GM11168 (cell line): ENCODE results near the gene ZNF302.
"Not testable (repeated sequence)": the region's sequence is repeated elsewhere in the genome, so short reads cannot be mapped to it uniquely, and the experiment has no call there.

Source experiments
- in situ Hi-C: fragments of 300-500 bp; cut with MboI; formaldehyde crosslinking; loops from one replicate; pipeline ENCODE4 v1.12.0; 2022; ENCODE audit warnings: low sequenced_read_pairs; ENCODE audit not compliant: unreplicated experiment

ZNF302 gene

DNA sequence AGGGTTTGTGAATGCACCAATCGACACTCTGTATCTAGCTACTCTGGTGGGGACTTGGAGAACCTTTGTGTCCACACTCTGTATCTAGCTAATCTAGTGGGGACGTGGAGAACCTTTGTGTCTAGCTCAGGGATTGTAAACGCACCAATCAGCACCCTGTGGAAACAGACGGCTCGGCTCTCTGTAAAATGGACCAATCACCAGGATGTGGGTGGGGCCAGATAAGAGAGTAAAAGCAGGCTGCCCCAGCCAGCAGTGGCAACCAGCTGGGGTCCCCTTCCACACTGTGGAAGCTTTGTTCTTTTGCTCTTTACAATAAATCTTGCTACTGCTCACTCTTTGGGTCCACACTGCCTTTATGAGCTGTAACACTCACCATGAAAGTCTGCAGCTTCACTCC lies 8.8 kb upstream of the ZNF302 start:
- in situ Hi-C loops, result not testable (repeated sequence)

DNA sequence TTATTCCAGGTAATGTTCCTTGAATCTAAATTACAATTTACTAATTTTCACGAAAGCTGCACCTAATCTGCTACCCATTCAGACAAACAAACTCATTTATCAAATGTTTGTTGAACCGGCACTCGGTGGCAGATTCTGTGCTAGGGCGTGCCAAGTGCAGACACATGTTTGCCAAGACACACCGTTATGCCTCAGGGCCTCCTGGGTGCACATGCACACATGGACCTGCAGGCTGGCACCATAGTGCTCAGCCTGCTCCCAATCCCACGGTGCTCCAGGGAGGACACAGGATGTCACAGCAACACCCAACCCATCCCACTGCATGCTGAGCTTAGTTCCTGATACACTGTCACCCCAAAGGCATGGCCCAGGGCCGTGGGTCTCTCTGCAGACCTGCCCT lies 8.2 kb upstream of the ZNF302 start:
- in situ Hi-C loops, result no loop called here

DNA sequence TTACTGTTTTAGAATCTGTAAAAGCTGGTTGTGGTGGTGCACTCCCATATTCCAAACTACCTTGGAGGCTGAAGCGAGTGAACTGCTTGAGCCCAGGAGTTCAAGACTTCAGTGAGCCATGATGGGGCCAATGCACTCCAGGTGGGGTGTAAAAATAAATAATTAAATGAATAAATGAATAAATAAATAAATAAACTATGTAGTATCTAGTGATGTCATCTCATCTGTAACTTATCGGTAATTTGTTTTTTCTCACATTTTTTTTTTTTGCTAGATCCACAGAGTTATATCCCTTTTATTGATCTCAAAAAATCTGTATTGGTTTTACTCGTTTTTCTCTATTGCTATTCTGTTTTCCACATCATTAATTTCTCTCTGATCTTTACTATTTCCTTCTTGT lies 5.5 kb upstream of the ZNF302 start:
- in situ Hi-C loops, result no loop called here

DNA sequence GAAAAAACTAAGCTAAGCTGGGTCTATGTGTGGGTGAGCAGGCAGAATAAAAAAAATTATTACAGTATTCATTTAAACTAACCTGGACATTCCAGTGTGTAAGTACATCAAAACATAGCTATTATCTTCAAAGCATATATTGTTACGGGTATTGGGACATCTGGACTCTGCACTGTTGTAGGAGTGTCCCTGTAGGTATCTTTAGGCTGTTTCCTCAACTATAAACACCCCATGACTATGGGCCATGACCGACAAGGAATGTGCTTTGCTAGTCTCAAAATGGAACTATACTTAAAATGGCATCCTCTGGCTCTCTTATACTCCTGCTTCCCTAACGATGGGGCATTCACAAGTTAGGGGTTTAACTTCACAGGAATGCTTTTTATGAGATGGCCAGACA lies 3.9 kb upstream of the ZNF302 start:
- in situ Hi-C loops, result no loop called here

DNA sequence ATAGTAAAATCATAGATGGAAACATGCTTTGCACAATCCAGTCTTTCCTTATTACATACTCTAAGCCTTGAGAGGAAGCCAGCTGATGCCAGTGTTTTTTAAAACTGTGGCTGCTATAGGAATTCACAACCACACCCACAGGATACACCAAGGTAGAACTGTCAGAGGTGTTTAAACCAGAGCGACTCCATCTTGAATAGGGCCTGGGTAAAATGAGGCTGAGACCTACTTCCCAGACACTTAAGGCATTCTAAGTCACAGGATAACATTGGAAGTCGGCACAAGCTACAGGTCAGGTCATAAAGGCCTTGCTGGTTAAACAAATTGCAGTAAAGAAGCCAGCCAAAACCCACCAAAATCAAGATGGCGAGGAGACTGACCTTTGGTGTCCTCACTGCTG lies 2.2 kb upstream of the ZNF302 start:
- in situ Hi-C loops, result no loop called here

DNA sequence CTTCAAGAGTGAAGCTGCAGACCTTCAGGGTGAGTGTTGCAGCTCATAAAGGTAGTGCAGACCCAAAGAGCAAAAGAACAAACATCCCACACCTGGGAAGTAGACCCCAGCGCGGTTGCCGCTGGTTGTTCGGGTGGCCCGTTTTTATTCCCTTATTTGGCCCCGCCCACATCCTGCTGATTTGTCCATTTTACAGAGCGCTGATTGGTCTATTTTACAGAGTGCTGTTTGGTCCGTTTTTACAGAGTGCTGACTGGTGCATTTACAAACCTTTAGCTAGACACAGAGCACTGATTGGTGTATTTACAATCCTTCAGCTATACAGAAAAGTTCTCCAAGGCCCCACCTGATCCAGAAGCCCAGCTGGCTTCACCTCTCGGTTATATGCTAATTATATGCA lies 1.6 kb upstream of the ZNF302 start:
- in situ Hi-C loops, result no loop called here

DNA sequence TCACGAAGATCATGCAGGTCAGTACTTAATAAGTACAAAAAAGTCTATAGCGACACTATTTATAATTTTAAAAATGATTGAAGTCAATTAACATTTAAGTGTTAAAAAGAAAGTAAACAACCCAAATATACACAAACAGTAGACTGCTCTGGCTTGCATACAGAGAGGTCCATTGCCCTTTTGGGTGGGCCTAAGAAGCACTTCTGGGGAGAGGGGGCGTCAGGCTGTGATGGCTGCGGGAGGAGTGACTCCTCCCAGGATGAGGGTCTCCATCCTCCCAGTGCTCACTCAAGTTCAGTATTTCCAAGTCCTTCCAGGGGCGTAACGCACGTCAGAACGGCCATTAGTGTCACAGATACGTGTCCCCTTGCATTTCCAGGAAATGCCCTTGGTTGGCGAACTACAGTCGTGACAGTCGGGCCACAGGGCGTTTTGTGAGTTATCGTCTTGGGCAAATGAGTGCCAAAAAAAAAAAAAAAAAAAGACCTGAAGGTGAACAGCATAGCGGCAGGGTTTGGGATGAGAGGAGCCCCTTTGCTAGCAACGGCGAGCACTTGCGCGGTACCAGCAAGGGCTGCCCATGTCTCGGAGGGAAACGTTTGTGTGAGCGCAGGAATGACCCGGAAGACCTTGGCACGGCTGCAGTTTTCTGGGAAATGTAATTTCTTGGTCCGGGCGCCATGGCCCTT lies 637 bp upstream of the ZNF302 start, which contains the start of gene SCGB2B2:
Gene SCGB2B2 (minus strand): TSS at position 463 of the 689 bp plus-strand sequence. CDS start 82,596 bp downstream, outside the sequence.
- in situ Hi-C loops, result no loop called here

DNA sequence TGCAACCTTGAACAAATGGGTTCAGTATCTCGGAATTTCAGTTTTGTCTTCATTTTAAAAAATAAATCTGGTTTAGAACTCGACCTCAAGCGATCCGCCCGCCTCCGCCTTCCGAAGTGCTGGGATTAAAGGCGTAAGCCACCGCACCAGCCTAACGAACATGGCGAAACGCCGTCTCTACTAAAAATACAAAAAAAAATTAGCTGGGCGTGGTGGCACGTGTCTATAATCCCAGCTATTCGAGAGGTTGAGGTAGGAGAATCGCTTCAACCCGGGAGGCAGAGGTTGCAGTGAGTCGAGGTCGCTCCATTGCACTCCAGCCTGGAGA lies 571 bp downstream of the ZNF302 start:
- in situ Hi-C loops, result no loop called here

DNA sequence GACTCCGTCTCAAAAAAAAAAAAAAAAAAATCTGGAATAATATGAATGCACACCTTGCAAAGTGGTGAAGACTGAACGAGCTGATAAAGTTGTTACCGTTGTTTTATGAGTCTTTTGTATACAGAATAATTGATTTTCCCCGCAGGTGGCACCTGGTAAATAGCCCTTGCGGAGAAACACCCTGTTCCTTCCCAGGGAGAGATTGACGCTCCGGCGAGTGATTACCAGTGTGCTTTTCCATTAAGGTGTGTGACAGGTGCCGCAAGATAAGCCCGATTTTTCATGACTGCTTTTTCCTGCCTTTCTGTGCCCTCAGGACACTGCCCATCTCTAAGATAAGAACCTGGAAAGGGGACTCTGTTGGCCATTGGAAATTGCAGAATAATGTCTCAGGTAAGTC lies 943 bp downstream of the ZNF302 start:
- in situ Hi-C loops, result no loop called here

DNA sequence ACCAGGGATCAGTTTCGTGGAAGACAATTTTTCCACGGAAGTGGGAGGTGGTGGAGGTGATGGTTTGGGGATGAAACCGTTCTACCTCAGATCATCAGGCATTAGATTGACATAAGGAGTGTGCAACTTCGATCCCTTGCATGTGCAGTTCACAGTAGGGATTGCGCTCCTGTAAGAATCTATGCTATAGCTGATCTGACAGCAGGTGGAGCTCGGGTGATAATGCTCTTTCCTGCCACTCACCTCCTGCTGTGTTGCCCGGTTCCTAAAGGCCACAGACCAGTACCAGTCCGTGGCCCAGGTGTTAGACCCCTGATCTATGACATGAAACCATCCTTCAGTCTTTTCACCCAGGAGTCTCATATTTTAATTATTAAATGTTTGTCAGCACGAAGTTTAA lies 4.0 kb downstream of the ZNF302 start:
- in situ Hi-C loops, result no loop called here

DNA sequence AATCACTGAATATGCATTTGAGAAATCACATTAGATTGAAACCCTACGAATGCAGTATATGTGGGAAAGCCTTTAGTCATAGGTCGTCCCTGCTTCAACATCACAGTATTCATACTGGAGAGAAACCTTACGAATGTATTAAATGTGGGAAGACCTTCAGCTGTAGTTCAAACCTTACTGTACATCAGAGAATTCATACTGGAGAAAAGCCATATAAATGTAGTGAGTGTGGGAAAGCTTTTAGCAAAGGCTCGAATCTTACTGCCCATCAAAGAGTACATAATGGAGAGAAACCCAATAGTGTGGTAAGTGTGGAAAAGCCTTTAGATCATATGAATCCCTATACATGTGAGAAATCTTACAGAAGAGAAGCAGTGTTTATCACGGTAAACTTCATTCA lies 7.8 kb downstream of the ZNF302 start:
- in situ Hi-C loops, result not testable (repeated sequence)

DNA sequence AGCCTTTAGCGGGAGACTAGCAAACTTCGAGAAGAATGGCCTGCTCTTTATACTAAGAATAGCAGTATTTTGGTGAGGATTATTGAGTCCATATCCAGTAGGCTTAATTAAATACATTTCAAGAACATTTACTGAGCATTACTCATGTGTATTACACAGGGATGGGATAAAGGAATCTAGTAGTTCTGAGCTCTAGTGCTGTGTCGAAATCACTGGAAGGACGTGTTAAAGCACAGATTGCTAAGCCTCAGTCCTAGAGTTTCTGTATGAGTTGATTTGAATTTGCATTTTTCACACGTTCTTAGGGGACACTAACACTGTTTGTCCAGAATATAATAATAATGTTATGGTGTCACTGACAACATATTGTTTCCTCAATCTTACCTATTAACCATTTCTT lies 9.0 kb downstream of the ZNF302 start:
- in situ Hi-C loops, result no loop called here

DNA sequence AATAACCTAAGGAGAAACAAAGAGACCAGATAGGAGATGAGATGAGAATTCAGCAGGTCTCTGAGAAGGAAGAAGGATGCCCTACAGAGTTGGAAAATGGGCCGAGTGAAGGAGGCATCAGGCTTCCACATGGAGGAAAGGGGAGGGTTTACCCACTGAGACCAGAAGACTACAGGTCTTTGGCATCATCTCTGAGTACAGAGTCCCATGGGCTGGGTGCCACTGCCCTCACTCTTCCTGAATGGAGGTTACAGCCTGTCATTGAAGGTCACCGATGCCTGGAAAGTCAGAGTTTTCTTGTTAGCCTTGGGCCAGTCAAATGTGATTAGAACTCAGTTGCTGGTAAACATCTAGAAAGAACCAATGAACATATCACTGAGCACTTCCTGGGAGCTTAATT lies 9.9 kb downstream of the ZNF302 start:
- in situ Hi-C loops, result no loop called here

DNA sequence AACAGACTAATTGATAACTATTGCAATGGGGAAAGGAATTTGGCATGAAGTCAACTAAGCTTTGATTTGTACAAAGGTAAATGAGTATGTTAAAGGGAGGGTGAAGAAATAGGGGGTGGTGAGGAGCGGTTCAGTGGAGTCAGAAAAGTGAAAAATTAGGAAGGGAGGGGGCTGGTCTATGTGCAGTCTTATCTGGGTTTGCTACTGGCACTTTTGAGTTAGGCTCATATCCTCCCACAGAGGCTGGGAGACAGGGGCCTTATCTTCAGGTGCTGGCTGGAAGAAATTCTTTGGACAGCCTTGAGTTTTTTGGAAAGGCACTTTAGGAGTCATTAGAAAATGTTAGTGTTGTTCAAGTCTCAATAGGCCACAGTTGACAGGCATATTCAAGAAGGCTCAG lies 11.1 kb downstream of the ZNF302 start:
- in situ Hi-C loops, result no loop called here

DNA sequence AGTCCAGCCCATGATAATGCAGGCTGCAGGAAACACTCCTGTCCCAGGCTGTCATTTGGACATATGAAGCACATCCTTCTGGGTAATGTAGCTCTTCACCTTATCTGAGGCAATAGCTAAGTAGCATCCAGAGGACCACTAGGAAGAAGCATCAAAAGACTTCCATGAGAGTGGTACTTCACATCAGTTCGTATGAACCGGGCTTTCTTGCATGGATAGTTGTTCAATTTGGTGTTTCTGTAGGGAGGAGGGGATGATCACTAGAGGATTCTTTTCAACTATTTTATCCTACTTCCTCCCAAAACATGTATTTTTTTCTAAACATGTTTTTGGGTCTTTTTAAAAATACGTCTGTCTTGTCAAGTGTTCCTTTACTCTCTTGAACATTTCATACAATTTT lies 12.9 kb downstream of the ZNF302 start:
- in situ Hi-C loops, result no loop called here

DNA sequence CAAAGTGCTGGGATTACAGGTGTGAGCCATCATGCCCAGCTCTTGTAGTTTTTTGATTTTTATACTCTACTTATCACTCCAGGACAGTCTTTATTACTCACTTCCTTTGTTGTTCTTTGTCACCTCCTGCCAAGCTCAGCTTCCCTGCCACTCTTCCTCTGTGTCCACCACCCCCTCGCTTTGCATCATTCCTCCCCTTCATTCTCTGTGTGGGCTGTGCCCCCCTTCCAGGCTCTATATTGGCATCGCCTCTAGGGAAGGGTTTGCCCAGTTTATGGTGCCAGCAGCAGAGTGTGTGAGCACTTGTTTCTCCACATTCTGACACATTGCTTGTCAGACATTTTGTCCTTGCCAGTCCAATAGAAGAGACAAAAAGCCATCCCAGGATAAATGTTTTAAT lies 15.1 kb downstream of the ZNF302 start:
- in situ Hi-C loops, result no loop called here

DNA sequence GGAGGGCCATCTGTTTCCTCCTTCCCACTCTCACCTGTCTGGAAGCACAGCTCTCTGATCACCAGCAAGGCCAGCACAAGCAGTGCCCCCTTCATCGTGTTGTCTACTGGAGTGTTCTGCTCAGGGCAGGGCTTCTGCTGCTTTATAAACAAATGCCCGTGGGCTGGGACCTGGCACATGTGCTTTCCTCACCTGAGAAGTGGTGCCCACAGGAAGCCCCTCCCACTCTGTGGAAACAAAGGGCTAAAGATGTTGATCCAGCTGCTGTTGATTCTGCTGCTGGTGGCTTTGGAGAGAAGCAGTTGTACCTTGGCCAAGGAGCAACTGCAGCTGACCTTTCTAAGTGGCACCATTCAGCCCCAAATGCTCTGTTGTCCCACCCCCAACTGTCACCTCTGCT lies 30.2 kb downstream of the ZNF302 start:
- in situ Hi-C loops, result loop anchor here (25.0 kb wide), 1 partner anchor 195 kb away; no protein-coding TSS in a partner anchor

DNA sequence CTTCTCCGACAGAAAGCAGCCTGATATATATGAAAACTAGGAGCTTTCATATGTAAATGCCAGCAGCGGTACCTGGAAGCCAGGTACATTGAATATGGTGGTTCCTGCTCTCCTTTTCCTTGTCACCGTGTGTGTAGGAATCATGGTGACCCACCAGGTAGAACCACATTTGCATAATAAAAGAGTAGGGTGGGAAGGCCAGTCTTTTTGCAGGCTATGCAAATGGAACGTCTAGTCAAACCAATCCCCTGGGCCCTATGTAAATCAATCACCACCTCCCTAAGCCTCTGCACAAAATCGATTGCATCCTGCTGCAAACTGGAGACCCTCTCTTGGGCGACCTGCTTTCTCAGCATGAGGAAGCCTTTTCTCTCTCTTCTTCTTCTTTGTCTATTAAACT lies 34.4 kb downstream of the ZNF302 start:
- in situ Hi-C loops, result loop anchor here (10.0 to 25.0 kb wide), 2 partner anchors 67 to 200 kb away; no protein-coding TSS in a partner anchor

DNA sequence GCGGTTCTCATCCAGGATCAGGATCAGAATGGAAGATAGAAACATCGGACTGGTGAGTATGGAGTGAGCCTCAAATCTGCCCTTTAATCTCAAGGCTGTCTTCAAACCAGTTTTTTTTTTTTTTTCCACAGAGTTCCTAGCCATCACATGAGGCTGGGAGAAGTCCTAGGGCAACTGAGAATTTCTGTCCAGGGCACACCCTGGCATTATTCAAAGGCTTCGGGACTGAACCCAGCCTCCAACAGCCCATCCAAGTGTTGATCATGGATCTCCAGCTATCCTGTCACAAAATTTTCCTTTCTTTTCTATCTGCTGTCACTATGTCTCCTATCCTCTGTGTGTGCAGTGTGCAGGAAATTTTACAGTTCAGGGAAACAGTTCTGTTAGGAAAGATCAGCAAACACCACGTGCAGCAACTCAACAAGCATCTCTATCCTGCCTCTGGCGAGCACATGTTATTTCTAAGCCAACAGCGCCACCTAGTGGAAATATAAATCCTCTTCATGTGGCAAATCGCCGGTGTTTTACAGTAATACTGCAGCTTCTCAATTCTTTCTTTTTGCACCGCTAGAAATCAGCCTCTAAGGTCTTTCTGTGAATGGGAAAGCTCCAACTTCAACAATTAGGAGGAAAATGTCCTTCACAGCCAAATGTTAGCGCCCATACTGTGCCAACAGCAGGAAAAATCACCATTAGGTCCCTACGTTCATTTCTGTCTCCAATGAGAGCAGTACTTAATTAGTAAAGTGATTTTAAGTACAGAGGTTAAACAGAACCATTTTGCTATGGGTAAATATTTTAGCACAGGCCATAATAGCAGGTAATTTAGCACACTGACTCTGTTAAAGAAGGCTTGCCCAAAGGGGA lies 35.1 kb downstream of the ZNF302 start:
- in situ Hi-C loops, result loop anchor here (10.0 to 25.0 kb wide), 2 partner anchors 68 to 200 kb away; no protein-coding TSS in a partner anchor

DNA sequence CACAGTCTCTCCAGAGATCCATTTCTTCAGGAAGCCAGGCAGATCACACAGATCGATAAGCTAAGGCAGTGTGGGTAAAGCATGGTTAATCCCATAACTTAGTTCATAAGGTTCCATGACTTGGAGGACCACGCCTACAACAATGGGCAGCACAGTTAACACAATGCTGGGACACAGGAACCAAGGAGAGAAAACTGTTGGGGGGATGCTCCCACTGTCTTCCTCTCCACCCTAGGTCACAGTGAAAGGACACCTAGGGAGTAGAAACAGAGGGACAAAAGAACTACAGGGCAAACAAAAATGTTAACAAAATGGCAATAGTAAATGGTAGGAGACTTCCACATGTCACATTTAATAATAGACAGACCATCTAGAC lies 35.8 kb downstream of the ZNF302 start:
- in situ Hi-C loops, result loop anchor here (10.0 to 25.0 kb wide), 2 partner anchors 68 to 201 kb away; no protein-coding TSS in a partner anchor

DNA sequence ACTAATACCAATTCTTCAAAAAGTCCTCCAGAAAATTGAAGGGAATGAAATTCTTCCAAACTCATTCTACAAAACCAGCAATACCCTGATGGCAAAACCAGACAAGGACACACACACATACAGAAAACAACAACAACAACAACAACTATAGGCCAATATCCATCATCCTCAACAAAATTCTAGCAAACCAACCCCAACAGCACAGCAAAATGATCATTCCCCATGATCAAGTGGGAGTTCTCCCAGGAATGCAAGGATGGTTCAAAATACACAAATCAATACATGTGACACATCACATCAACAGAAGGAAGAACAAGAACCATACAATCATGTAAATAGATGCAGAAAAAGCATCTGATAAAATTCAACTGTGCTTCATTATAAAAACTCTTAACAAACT lies 37.9 kb downstream of the ZNF302 start:
- in situ Hi-C loops, result loop anchor here (10.0 to 25.0 kb wide), 2 partner anchors 71 to 203 kb away; no protein-coding TSS in a partner anchor
